Esophagus squamous epithelium (tissue), 5 donors: ENCODE data around the gene CCDC141. TPM values are rescaled to one million over a fixed set of nuclear protein-coding genes. Genes with fewer than 3 reads are reported as not detected.

ENCODE experiments used
- DNase-seq: peaks from one replicate; lab custom pipeline; 2025; lab: John Stamatoyannopoulos, UW
- H3K27ac ChIP-seq, 4 donors: fragments of 200-600 bp; sonication (generic); one replicate each; pipeline ENCODE4 v1.5.1; 2016 to 2019; ENCODE audit warnings: mild to moderate bottlenecking in 1 of 4
- H3K27me3 ChIP-seq, 4 donors: fragments of 200-600 bp; sonication (generic); 1 replicate in 3 of 4; 2 replicates in 1 of 4; pipeline versions ENCODE4 v1.5.1 to v1.6.0; 2017 to 2021; ENCODE audit warnings: antibody characterized with exemption in 1 of 4
- H3K36me3 ChIP-seq, 3 donors: fragments of 200-600 bp; sonication (generic); one replicate each; pipeline ENCODE4 v1.5.1; 2016 to 2019
- H3K4me1 ChIP-seq, 3 donors: fragments of 200-600 bp; sonication (generic); one replicate each; pipeline ENCODE4 v1.5.1; 2017 to 2019
- H3K4me3 ChIP-seq, 4 donors: fragments of 200-600 bp; sonication (generic); 1 replicate in 3 of 4; 2 replicates in 1 of 4; pipeline ENCODE4 v1.5.1; 2016 to 2019; ENCODE audit warnings: mild to moderate bottlenecking in 2 of 4, moderate library complexity in 1 of 4
- H3K9me3 ChIP-seq, 3 donors: fragments of 200-600 bp; sonication (generic); one replicate each; pipeline ENCODE4 v1.5.1; 2016 to 2019
- CTCF ChIP-seq, 6 experiments: fragments of 450-650 bp in 4 of 6; fragments of 200-600 bp in 2 of 6; sonication (generic) in 2 of 6; IDR thresholded peaks; one replicate each; pipeline ENCODE4 v1.5.1; 2016 to 2019; ENCODE audit warnings: antibody characterized with exemption in 6 of 6, mild to moderate bottlenecking in 4 of 6, moderate library complexity in 4 of 6
- POLR2A ChIP-seq, 4 donors: fragments of 450-650 bp; IDR thresholded peaks; one replicate each; pipeline ENCODE4 v1.6.1; 2017; ENCODE audit warnings: antibody characterized with exemption in 4 of 4, mild to moderate bottlenecking in 4 of 4, moderate library complexity in 3 of 4
- WGBS, 2 donors: methylation state at CpG; one replicate each; pipeline ENCODE4 v1.1.5; 2018; 5-methylcytosine and 5-hydroxymethylcytosine counted together
- intact Hi-C: fragments of 100-400 bp; cut with DNase I; formaldehyde crosslinking; loops from one replicate; pipeline ENCODE4 v1.15.0; 2022
- total RNA-seq, 4 donors: library from RNA; depleted of rRNA; stranded (reverse); fragments of >200 nt; gene quantifications; one replicate each; pipeline ENCODE4 v1.1.0, GENCODE V29; 2016
- donor health status: DM: yes; HTN: yes; CAD: no.

Gene CCDC141
- total RNA-seq, 4 donors from 2014 or later, result 0.26 to 3.1 (median 1.1) TPM

- H3K9me3 ChIP-seq, result no peaks in the 10 kb centered on the region
- no peak overlapping the region for H3K27ac ChIP-seq
- intact Hi-C loops, result no loop called here
- DNase-seq, result no peak
- WGBS, 2 donors, result 47 to 48% methylated on average over 2 of the region's 2 CpGs
- H3K4me1 ChIP-seq, result no peaks in the 10 kb centered on the region
- no peak overlapping the region for H3K4me3 ChIP-seq
- peaks cover 0 to 3% (median 0%) of the 10 kb centered on the region in 4 donors for H3K27me3 ChIP-seq
- no peak for TF ChIP-seq POLR2A (IDR thresholded peaks at IDR 0.05)
- no peak for TF ChIP-seq CTCF (IDR thresholded peaks at IDR 0.05)
- no peaks in the 10 kb centered on the region for H3K36me3 ChIP-seq
Observed at GRCh38 chr2:178915423-178916173, 134.3 kb downstream of the CCDC141 start.

DNA sequence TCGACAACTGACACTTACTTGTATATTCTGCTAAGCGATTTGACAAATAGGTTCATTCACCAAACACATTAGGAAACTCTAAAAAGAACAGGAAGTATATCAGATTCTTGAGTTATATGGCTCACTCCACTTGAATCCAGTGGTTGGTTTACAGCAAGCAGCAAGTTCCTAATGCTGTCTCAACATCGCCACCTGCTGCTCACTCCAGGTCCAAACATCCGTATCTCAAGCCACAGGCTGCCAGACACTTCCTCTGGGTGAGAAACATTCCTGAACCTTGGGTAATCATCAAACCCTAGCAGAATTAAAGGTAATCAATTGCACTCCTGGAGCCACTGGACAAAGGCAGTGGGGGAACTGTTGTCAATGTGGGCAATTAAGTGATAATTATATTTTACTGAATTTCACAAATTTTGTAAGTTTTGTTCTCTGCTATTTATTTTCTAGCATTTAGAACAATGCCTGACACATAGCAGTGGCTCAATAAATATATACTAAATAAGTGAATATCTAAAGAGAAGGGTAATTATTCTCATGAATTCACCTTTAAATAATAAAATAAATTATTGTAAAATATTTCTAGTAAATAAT, 135.6 kb downstream of the CCDC141 start:
- 32 to 37% methylated on average over 4 of the region's 4 CpGs for whole genome bisulfite sequencing, 2 donors
- TF ChIP-seq POLR2A (IDR thresholded peaks at IDR 0.05) (no peak), CTCF (IDR thresholded peaks at IDR 0.05) (peak; percentile 55 to 71 (median 65))

GRCh38 chr2:178913049-178913441, 136.9 kb downstream of the CCDC141 start:
- no peak overlapping the region for H3K27ac ChIP-seq
- TF ChIP-seq POLR2A (IDR thresholded peaks at IDR 0.05), result no peak
- TF ChIP-seq CTCF (IDR thresholded peaks at IDR 0.05), result no peak
- peaks cover 0 to 3% (median 0%) of the 10 kb centered on the region in 4 donors for H3K27me3 ChIP-seq
- no peaks in the 10 kb centered on the region for H3K9me3 ChIP-seq
- intact Hi-C loops, result loop anchor here (5.0 kb wide), 1 partner anchor 116 kb away; no protein-coding TSS in a partner anchor
- no peaks in the 10 kb centered on the region for H3K36me3 ChIP-seq
- 100% methylated on average over 1 of the region's 1 CpG for WGBS, 2 donors
- no peak overlapping the region for H3K4me3 ChIP-seq
- DNase-seq, result no peak
- H3K4me1 ChIP-seq, result no peaks in the 10 kb centered on the region

More for the DNA sequence above, 135.6 kb downstream of the CCDC141 start:
- intact Hi-C loops, result loop anchor here (5.0 kb wide), 1 partner anchor 117 kb away; no protein-coding TSS in a partner anchor
- Histone ChIP-seq H3K4me3 (no peak overlapping the region), H3K4me1 (no peaks in the 10 kb centered on the region), H3K9me3 (no peaks in the 10 kb centered on the region), H3K27me3 (peaks cover 0 to 3% (median 0%) of the 10 kb centered on the region in 4 donors), H3K36me3 (no peaks in the 10 kb centered on the region), H3K27ac (no peak overlapping the region)
- peak; percentile 0 for DNase-seq

DNA sequence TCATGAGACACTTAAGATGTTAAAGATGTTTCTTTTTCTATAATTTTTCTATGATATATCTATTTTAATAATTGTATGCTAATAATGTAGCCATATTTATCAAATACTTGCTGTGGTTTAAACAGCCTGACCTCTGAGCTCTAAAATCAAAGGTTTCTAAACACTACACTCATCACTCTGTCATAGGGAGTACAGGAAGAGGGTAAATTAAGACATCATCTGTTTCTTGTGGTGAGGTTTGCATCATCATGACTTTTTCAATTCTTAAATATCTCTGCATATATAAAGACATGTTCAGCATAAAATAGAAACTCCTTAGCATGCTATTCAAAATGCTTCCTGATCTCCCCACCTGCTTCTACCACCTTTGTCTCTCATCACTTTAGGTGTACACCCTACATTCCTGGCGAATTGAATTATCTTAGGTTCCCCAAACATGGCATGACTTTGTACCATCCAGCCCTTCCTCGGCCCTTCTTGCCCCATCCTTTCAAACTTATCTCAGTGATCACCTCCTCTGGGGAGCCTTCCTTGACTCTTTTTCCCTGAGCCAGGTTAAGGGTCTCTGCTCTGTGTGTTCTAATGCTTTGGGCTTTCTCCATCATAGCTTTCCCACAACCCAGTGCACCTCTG, 137.4 kb downstream of the CCDC141 start:
- no peaks in the 10 kb centered on the region for H3K36me3 ChIP-seq
- no peak overlapping the region for H3K4me3 ChIP-seq
- DNase-seq, result no peak
- 76 to 92% methylated on average over 2 of the region's 2 CpGs for WGBS, 2 donors
- H3K27ac ChIP-seq, result no peak overlapping the region
- TF ChIP-seq CTCF (IDR thresholded peaks at IDR 0.05), result no peak
- no peak for TF ChIP-seq POLR2A (IDR thresholded peaks at IDR 0.05)
- no peaks in the 10 kb centered on the region for H3K9me3 ChIP-seq
- peaks cover 0 to 3% (median 0%) of the 10 kb centered on the region in 4 donors for H3K27me3 ChIP-seq
- intact Hi-C loops, result loop anchor here (5.0 kb wide), 1 partner anchor 115 kb away; no protein-coding TSS in a partner anchor
- no peaks in the 10 kb centered on the region for H3K4me1 ChIP-seq
